Caco-2 (cell line): Measurements from ENCODE around the gene SLC4A3. TPM values are rescaled to one million over a fixed set of nuclear protein-coding genes. Genes with fewer than 3 reads are reported as not detected.
"Not testable (repeated sequence)": the region's sequence is repeated elsewhere in the genome, so short reads cannot be mapped to it uniquely, and the experiment has no call there.

Experiments used
- BruUV-seq: library from RNA; stranded (reverse); fragments of 400-500 nt; replicated peaks from 2 replicates; lab custom pipeline; 2021; lab: Mats Ljungman, UMichigan
- CTCF ChIA-PET: fragments of 300-600 bp; sonication (Branson Sonifier 250); formaldehyde crosslinking; loops from one replicate; lab custom pipeline; 2022; ENCODE audit warnings: antibody characterized with exemption; lab: Charles Lee
- POLR2A ChIA-PET: fragments of 300-600 bp; sonication (Branson Sonifier 250); formaldehyde crosslinking; loops from one replicate; lab custom pipeline; 2022; ENCODE audit warnings: antibody characterized with exemption; lab: Charles Lee
- DNase-seq, 2 experiments: peaks; one replicate each; pipeline versions ENCODE4 v3.0.0 to v3.0.0-alpha.2; 2020 to 2022
- H3K27me3 ChIP-seq: replicated peaks from 2 replicates; pipeline ENCODE4 v1.6.0; 2011; ENCODE audit warnings: low read length; ENCODE audit not compliant: control insufficient read depth, insufficient read depth
- H3K36me3 ChIP-seq: 2 replicates; pipeline ENCODE4 v1.5.1; 2011; ENCODE audit warnings: low read length; ENCODE audit not compliant: control insufficient read depth, insufficient read depth
- H3K4me1 ChIP-seq: fragments of 250-450 bp; sonication (Bioruptor Pico); 2 replicates; pipeline ENCODE4 v1.5.1; 2020; ENCODE audit warnings: mild to moderate bottlenecking
- H3K4me3 ChIP-seq: 2 replicates; pipeline ENCODE4 v1.5.1; 2011; ENCODE audit warnings: low read depth, mild to moderate bottlenecking, control low read depth, low read length
- H3K9me3 ChIP-seq: fragments of 250-450 bp; sonication (Bioruptor Pico); 2 replicates; pipeline ENCODE4 v1.5.1; 2020; ENCODE audit warnings: mild to moderate bottlenecking, moderate library complexity
- H3K27ac Mint-ChIP-seq: one replicate; pipeline ENCODE4 v1.8.0; 2022; ENCODE audit warnings: mixed read lengths; ENCODE audit not compliant: unreplicated experiment
- H3K27me3 Mint-ChIP-seq: one replicate; pipeline ENCODE4 v1.8.0; 2022; ENCODE audit warnings: mixed read lengths; ENCODE audit not compliant: insufficient read depth, unreplicated experiment
- H3K36me3 Mint-ChIP-seq: one replicate; pipeline ENCODE4 v1.8.0; 2022; ENCODE audit warnings: mild to moderate bottlenecking, mixed read lengths; ENCODE audit not compliant: insufficient read depth, unreplicated experiment
- H3K4me1 Mint-ChIP-seq: one replicate; pipeline ENCODE4 v1.8.0; 2022; ENCODE audit warnings: low read depth, mixed read lengths; ENCODE audit not compliant: unreplicated experiment
- H3K4me3 Mint-ChIP-seq: one replicate; pipeline ENCODE4 v1.8.0; 2022; ENCODE audit warnings: mild to moderate bottlenecking, moderate library complexity, mixed read lengths; ENCODE audit not compliant: unreplicated experiment
- H3K9me3 Mint-ChIP-seq: one replicate; pipeline ENCODE4 v1.8.0; 2022; ENCODE audit warnings: mixed read lengths; ENCODE audit not compliant: unreplicated experiment
- CTCF ChIP-seq, 2 experiments: fragments of 200-600 bp in 1 of 2; IDR thresholded peaks; 1 replicate in 1 of 2; 2 replicates in 1 of 2; pipeline versions ENCODE4 v1.5.1 to v1.8.0; 2011 to 2022; ENCODE audit warnings: antibody characterized with exemption in 1 of 2, control low read depth in 1 of 2, inconsistent platforms in 1 of 2, low read depth in 1 of 2, low read length in 1 of 2, mild to moderate bottlenecking in 1 of 2, moderate library complexity in 1 of 2; ENCODE audit not compliant: insufficient read depth in 1 of 2, severe bottlenecking in 1 of 2, unreplicated experiment in 1 of 2
- intact Hi-C: fragments of 100-400 bp; cut with micrococcal nuclease; formaldehyde crosslinking; loops from one replicate; pipeline ENCODE4 v1.10.0; 2022; ENCODE audit not compliant: unreplicated experiment
- total RNA-seq: library from RNA; stranded (reverse); gene quantifications from 2 replicates; pipeline ENCODE4 v1.2.3, GENCODE V29; 2022

Gene SLC4A3
- total RNA-seq, 1 experiment from 2014 or later, result 6.2 TPM

GRCh38 chr2:219648963-219649362 is 21.5 kb downstream of the SLC4A3 start:
- Histone ChIP-seq H3K4me1 (peaks cover 16% of the 10 kb centered on the region), H3K27me3 (no peaks in the 10 kb centered on the region), H3K36me3 (no peaks in the 10 kb centered on the region), H3K4me3 (no peak overlapping the region), H3K9me3 (peaks cover 12% of the 10 kb centered on the region)
- CTCF ChIA-PET, result no interaction called here
- Mint-ChIP-seq H3K4me1 (peaks cover 17% of the 10 kb centered on the region), H3K9me3 (no peaks in the 10 kb centered on the region), H3K36me3 (no peaks in the 10 kb centered on the region), H3K27me3 (peaks cover 3% of the 10 kb centered on the region), H3K4me3 (no peak overlapping the region), H3K27ac (no peak overlapping the region)
- no TSS peak for BruUV-seq
- no peak for DNase-seq
- POLR2A ChIA-PET, result no interaction called here
- TF ChIP-seq CTCF (IDR thresholded peaks at IDR 0.05; ENCODE audit: insufficient read depth in 1 of 2, low read depth in 1 of 2, low read length in 1 of 2, severe bottlenecking in 1 of 2, unreplicated experiment in 1 of 2), result no peak
- intact Hi-C loops, result no loop called here

- TF ChIP-seq CTCF (IDR thresholded peaks at IDR 0.05; ENCODE audit: insufficient read depth in 1 of 2, low read depth in 1 of 2, low read length in 1 of 2, severe bottlenecking in 1 of 2, unreplicated experiment in 1 of 2), result no peak
- no peaks in the 10 kb centered on the region for H3K9me3 Mint-ChIP-seq
- DNase-seq, result no peak
- H3K36me3 Mint-ChIP-seq, result no peaks in the 10 kb centered on the region
- intact Hi-C loops, result no loop called here
- peaks cover 3% of the 10 kb centered on the region for H3K27me3 Mint-ChIP-seq
- Histone ChIP-seq H3K27me3 (no peaks in the 10 kb centered on the region), H3K36me3 (no peaks in the 10 kb centered on the region), H3K9me3 (peaks cover 12% of the 10 kb centered on the region), H3K4me1 (peaks cover 5% of the 10 kb centered on the region), H3K4me3 (no peak overlapping the region)
- peaks cover 5% of the 10 kb centered on the region for H3K4me1 Mint-ChIP-seq
- ChIA-PET CTCF (no interaction called here), POLR2A (no interaction called here)
- H3K27ac Mint-ChIP-seq, result no peak overlapping the region
- no TSS peak for BruUV-seq
- H3K4me3 Mint-ChIP-seq, result no peak overlapping the region
These were observed 23.2 kb downstream of the SLC4A3 start for GRCh38 chr2:219650426-219651248.

GRCh38 chr2:219651656-219652055 is 24.2 kb downstream of the SLC4A3 start:
- H3K4me3 Mint-ChIP-seq, H3K36me3 Mint-ChIP-seq, H3K9me3 Mint-ChIP-seq, H3K4me1 ChIP-seq, H3K27me3 Mint-ChIP-seq, intact Hi-C loops, H3K4me3 ChIP-seq, CTCF ChIA-PET, H3K27ac Mint-ChIP-seq, POLR2A ChIA-PET, H3K4me1 Mint-ChIP-seq, DNase-seq, H3K27me3 ChIP-seq, BruUV-seq, H3K36me3 ChIP-seq: not testable (repeated sequence)
- H3K9me3 ChIP-seq, result peaks cover 12% of the 10 kb centered on the region
